CD4-positive, alpha-beta T cell treated with Interleukin-17A for 4 hours (primary cell): ENCODE data around the gene PRRG2.
"Not testable (repeated sequence)": the region's sequence is repeated elsewhere in the genome, so short reads cannot be mapped to it uniquely, and the experiment has no call there.

ENCODE experiments used
- DNase-seq: peaks from one replicate; pipeline ENCODE4 v3.0.0-alpha.2; 2020; ENCODE audit warnings: mixed read lengths

The PRRG2 gene

DNA sequence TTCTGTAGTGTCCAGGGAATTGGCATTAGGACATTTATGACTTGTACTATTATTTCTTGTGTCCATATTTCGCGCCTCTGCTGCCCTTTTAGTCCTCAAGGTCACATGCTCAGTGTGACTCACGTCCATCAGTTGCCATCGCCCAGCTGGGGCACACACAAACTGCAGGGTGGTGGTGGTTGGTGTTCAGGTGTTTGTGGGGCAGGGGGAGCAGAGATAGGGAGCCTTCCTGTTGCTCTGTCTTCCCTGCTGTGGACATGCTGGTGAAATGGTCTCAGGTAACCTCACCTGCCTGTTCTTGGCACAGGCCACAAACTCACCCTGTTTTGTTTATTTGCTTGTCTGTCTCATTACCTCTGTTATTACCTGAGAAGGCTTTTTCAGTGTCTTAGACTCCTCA is 32.3 kb downstream of the PRRG2 start:
- DNase-seq, result no peak

DNA sequence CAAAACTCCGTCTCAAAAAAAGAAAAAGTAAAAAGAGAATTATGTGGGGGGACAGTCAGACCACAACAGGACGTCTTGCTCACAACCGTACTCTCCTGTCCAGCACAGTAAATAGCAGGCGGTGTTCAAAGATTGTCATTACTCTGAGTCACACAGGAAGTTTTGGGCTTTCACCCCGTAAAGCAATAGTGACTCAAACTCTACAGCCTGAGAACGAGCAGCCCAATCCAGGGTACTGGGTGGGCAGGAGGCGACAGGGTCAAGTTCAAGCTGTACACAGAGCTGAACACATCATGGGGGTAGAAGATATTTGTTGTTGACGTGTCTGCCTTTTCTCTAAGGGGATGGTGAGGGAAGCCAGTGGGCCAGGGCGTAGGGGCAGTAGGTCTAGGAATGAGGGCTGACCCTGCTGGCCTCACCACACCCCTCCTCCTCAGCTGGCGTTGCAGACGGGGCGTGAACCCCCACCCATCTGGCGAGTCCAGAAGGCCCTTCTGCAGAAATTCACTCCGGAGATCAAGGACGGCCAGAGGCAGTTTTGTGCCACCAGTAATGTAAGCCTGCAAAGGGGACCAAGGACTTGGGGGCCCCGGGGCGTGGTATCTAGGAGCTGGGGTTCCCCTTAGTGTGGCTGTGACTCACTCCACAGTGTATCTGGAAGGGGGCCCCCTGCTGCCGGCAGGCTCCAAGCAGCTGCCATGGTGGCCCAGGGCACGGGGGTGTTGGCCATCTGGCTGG is 33.1 kb downstream of the PRRG2 start:
- DNase-seq, result no peak

DNA sequence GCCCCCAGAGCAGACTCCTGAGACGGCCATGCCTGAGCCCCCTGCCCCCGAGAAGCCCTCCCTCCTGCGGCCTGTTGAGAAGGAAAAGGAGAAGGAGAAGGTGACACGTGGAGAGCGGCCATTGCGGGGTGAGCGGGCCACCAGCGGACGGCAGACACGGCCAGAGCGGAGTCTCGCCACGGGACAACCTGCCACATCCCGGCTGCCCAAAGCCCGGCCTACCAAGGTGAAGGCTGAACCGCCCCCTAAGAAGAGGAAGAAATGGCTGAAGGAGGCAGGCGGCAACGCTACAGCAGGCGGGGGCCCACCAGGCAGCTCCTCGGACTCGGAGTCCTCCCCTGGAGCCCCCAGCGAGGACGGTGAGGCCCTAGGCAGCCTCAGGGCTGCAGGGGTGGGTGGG is 34.7 kb downstream of the PRRG2 start:
- no peak for DNase-seq

GRCh38 chr19:49616532-49616931 is 35.4 kb downstream of the PRRG2 start:
- DNase-seq, result no peak

DNA sequence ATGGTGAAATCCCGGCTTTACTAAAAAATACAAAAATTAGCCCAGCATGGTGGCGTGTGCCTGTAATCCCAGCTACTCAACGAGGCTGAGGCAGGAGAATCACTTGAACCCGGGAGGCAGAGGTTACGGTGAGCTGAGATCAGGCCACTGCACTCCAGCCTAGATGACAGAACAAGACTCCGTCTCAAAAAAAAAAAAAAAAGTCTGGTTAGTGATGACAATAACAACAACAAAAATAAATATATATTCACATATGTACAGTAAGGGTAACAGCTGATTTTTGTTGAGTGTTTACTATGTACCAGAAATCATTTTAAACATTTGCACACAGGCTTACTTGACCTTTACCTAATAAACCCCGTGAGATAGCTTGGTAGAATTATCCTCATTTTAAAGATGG is 35.8 kb downstream of the PRRG2 start:
- DNase-seq, result no peak

DNA sequence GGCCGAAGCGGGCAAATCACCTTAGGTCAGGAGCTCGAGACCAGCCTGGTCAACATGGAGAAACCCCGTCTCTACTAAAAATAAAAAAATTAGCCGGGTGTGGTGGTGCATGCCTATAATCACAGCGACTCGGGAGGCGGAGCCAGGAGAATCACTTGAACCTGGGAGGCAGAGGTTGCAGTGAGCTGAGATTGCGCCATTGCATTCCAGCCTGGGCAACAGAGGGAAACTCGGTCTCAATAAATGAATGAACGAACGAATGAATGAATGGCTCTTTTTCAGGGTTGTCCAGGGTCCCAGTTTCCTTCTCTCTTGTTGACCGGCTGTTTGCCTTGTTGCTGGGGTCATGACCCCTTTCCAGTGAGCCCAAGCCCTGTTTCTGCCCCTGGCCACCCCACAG is 36.7 kb downstream of the PRRG2 start:
- not testable (repeated sequence) for DNase-seq

- DNase-seq, result no peak
These were observed 44.1 kb downstream of the PRRG2 start for GRCh38 chr19:49624967-49625910.

- no peak for DNase-seq
These were observed 45.1 kb downstream of the PRRG2 start for GRCh38 chr19:49626226-49626625.

DNA sequence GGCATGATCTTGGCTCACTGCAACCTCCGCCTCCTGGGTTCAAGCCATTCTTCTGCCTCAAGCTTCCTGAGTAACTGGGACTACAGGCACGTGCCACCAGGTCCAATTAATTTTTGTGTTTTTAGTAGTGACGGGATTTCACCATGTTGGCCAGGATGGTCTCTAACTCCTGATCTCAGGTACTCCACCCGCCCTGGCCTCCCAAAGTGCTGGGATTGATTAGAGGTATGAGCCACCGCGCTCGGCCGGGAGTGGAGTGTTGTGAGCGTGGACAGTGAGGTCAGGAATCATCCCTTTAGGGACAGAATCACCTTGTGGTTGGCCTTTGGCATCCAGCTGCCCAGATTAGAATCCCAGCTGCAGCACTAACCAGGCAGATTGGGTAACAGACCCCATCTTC is 48.5 kb downstream of the PRRG2 start:
- DNase-seq, result no peak

DNA sequence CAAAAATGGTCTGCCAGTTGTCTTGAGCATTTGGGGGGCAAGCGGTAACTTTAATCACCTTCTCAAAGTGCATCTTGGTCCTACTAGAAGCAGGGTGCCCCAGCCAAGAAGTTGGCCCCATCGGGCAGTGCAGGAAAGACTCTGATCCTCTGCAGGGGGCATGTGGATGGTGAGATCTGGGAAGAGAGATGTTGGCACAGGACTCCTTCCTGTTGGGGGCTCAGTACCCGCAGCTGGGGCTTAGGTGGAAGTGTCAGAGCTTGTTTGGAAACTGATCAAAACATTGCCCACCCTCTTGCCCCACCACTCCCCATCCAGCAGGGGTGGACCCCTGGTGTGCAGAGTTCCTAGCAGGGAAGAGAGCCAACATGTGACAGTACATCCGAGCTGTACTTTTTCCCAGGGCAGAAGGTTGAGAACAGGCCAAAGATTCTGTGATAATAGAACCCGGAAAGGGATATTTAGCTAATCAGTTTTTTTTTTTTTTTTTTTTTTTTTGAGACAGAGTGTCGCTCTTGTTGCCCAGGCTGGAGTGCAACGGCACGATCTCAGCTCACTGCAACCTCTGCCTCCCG is 50.0 kb downstream of the PRRG2 start:
- no peak for DNase-seq

GRCh38 chr19:49631610-49632192 is 50.6 kb downstream of the PRRG2 start:
- no peak for DNase-seq

DNA sequence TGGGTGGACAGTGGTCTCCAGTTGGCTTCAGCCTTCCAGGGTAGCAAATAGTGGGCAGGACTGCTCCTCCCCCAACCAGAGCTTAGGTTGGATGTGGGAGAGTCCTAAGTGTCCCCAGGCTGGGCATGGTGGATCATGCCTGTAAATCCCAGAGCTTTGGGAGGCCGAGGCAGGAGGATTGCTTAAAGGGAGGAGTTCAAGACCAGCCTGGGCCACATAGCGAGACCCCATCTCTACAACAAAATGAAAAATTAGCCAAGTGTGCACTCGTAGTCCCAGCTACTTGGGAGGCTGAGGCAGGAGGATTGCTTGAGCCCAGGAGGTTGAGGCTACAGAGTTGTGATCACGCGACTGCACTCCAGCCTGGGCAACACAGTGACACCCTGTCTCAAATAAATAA is 51.5 kb downstream of the PRRG2 start:
- DNase-seq, result no peak

DNA sequence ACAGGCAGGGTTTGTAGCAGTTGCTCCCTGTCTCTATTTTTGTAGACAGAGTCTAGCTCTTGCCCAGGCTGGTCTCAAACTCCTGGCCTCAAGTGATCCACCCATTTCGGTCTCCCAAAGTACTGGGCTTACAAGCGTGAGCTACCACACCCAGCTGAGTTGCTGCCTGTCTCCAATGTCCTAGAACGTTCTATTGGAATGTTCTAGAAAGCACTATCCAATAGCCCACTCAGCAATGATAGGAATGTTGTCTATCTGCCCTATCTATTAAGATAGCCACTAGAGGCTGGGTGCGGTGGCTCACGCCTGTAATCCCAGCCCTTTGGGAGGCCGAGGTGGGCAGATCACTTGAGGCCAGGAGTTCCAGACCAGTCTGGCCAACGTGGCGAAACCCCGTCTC is 52.2 kb downstream of the PRRG2 start:
- not testable (repeated sequence) for DNase-seq

DNA sequence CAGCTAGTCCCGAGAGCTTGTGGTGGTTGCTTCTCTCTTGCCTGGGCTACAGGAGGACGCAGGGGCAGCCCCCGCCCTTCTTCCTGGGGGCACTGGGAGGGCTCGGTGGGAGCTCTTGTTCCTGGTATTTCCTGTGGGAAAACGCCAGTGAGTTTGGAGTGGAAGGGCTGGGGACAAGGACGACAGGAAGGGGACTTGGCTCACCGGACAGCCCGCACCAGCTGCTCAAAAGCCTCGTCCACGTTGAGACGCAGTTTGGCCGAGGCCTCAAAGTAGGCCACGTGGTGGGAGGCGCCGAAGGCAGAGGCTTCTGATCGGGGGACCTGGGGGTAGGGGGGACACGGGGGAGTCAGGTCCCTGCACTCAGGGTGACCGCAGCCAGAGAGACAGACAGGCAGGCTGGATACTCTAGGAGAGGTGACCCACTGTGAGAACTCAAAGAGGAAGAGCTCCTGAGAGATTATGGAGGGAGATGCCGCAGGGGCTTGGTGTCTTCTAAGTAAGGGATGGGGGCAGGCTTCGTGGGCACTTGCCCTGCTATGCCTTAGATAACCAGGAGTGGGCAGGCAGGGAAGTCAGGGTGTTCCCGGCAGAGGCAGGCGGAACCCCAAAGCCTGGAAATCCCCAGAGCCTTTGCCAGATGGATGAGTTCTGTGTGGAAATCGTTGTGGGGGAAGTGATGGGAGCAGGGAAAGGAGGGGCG is 54.6 kb downstream of the PRRG2 start:
- DNase-seq, result no peak

DNA sequence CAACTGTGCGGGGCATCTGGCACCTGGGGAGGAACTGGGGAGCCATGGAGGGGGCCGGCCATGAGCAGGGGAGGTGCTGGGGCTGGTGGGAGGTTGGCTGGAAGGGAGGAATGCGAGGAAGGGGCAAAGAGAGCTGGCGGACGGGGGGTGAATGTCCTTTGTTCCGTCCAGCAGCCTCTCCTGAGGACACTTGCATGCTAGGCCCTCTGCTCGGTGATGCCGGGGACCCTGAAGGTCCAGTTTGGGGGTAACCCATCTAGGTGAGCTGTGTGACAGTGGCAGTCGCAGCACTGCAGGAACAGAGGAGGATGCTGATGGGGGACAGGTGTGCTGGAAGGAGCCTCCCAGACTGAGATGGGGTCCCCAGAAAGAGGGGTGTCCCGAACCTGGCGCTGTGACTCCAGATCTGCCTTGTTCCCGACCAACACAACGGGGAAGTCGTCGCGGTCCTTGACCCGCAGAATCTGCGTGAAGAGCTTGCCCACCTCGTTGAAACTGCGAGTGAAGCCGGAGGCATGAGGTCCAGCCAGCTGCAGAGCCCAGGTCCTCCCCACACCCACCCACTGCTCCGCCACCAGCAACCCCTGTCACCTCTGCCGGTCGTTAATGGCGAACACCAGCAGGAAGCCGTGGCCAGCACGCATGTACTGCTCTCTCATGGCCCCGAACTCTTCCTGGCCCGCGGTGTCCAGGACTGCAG is 55.3 kb downstream of the PRRG2 start:
- DNase-seq, result no peak

DNA sequence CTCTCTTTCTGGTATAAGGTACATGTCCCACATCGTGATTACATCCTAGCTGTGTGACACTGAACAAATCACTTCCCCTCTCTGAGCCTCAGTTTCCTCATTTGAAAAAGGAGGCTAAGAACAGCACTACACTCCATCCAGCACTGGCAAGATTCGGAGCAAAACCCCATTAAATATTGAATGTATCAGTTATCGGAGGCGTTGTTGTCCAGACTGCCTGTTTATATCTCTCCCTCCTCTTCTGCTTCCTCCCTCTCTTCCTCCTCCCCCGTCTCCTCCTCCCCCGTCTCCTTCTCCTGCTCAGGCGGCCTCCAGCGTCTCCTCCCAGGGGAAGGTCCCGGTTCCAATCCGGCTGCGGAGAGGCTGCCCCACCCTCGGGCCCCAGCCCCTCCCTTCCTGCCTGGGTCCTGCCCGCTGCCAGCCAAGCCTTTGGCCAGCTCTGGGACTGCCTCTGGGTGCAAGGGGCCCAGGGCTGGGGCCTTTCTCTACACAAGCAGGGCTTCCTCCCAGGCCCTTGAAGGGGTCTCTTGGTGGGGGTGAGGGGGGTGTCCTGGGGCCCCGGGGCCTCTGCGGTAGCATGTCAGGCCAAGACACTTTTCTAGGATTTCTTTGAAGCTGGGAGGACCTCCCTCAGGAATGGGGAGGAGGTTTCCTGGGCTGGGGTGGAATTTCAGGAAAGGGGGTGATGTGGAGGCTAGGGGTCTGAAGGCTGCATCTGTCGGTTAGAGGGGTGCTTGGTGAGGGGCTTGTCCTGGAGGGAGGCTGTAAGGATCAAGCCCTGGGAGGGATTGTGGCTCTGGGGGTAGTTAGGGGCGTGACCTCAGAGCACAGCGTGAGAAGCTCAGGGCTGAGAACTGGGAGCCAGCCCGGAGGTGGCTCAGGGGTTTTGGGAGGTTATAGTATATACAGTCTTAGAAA is 57.0 kb downstream of the PRRG2 start:
- DNase-seq, result no peak

DNA sequence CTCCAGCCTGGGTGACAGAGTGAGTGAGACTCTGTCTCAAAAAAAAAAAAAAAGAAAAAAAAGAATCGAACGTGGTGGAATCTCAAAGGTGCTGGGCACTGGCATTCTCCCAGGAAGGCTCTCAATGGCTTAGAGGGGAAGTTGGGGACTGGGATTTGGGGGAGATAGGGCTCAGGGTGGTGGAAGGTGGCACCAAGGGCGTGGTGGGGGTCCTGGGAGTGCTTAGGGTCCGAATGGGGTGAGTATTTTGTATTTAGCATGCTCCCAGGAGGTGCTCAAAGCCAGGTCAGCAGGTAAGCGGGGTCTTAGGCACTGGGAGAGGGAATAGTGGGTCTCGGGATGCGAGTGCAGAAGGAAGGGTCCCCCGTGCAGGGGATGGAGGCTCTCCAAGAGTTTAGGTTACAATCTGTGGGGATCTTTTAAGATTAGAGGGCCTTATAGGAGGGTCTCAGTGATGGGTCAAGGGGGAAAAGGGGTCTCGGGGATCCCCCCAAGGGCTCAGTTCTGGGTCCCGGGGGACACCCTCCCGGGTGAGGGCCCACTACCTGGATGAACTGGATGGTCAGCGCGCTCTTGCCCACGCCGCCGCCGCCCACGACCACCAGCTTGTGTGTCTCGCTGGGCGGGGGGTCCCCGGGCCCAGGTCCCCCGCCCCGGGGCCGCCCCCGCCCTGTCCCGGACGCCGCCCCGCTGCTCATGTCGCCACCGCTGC is 58.4 kb downstream of the PRRG2 start:
- DNase-seq, result no peak

GRCh38 chr19:49640113-49640898 is 59.2 kb downstream of the PRRG2 start, which contains the start of gene RRAS:
RRAS (minus strand) TSS chr19:49640143; CDS start chr19:49640098, 45 bp downstream.
- DNase-seq, result peak; percentile 100
